ENCODE data around the gene STK38.

STK38 gene

DNA sequence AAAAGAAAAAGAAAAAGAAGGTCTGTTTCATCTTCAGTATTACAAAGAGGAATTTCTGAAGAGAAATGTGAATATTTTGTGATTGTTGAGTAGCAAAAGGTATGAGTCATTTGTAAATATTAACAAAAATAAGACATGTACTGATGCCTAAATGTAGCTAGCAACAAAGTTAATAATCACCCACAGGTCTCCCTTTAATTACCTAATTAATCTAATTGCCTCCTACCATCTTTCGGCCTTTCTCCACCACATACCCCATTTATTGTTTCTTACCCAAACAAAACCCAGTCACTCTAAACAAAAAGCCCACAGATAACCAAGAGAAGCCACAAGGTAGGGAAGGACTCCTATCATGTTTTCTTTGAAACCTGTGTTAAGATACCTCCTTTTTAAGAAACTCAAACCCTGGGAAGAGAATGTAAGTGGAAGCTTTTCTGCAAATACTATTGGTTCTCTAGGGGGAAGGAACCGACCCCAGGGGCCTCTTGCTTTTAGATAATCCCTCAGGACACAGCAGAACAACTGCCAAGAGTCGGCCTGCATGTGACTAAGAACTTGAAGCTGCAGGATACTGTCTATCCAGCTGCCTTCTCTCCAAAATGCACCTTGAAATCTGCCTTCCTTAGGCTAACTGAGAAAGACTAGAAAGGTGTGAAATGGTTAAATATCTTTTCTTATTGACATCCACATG, 16.1 kb upstream of the STK38 start:
- DNase-seq = no peak

DNA sequence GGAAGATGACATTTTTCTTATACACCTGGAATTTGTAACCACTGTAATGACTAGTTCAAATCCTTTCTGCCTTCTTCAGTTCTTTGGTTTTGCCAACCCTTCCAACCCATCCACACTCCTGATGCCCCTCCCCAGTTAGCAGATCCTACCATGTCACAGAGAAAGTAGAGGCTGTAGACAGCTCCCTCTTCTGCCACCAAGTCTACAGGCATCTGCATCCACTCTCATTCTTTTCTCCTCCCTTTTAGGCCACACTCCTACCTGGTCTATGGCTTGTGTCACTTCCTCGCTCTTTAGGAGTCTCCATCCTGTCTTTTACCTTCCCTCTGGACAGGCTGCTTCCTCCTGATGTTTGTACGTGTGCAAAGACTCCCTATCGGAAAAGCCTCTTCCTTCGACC, 13.5 kb upstream of the STK38 start:
- DNase-seq = no peak

DNA sequence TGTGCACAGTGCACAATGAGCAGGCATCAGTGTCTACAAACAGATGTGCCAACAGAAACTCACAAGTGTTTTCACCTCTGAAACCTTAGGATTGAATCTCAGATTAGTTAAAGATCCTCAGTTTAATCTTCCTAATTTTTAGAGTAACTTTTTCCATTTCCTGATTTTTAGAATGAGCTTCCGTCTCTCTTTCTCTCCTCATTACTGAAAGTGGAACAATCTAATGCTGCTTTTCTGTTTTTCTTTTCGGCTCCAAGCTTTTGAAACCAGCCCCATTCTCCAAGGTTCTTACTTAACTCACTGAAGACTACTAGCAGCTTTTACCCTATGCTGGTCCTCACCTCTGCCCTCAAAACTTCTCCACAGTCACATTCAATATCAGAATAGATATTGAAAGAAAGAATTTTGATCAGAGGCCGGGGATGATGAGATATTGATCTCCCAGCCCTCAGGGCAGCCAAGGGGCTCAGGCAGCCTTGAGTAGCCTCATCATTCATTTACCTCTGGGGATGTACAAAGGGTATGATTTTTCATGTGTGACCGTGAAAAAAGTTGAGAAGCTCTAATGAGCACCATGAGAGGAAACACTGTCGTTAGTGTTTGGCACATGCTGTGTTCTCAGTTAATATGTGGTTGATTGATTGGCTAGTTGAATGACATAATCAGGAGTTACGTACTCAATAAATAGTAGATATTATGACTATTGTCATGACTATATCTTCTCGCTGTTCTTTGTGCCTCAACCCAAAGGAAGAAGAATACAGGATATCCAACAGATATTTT, 11.9 kb upstream of the STK38 start:
- no peak for DNase-seq

DNA sequence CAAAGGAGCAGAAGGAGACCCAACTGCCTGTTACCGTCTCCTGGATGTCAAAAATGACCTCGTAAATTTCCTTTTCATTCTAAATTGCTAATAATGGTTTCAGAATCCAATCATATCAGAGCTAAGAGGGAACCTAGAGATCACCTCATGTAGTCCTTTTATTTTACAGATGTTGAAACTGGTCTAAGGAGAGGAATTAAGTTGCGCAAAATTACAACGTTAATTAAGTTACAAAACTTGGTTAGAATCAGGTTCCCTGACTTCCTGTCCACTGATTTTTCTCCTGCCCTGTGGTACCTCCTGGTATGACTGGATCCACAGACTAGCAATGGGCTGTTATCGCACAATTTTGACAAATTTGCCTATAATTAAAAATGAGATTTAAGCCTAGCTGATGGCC, 9.0 kb upstream of the STK38 start:
- no peak for DNase-seq

DNA sequence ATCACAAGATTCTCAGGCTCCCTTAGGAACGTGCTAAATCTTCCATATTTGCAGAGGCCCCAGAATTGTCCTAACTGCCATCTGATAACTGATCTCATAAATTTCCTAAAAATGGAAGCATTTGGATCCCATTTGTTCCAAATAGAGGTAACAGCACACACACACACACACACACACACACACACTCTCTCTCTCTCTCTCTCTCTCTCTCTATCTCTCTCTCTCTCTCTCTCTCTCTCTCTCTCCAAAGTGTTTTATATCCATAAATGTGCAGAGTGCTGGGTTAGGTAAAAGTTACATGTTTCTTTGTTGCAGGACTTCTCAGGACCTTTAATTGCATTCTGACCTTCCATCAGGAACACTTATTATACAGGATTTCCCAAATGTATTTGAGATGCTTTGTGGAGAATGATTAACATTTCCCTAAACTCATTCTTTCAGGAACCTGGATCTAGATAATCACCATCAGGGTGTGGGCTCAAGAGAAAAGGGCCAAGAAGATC, 8.5 kb upstream of the STK38 start:
- DNase-seq = no peak

DNA sequence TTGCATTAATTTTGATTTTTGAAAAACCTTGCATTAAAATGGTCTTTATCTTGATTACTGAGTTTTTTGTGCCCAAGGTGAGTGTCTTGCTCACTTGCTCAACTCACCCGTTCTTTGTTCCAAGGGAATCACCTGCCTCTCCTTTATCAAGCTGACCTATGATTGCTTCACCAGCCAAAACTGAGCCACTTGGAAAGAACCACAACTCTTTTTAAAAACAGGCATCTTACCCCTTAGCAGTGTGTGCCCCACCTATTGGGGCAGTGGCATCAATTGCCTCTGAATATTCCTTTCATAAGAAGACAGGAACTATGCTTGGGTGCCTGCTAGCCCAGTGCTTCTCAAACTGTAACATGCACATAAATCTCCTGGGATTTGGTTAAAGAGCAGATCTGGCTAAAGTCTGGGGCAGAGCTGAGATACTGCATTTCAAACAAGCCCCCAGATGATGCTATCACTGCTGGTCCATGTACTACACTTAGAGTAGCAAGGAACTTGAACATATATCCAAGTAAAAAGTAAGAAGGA, 3.3 kb upstream of the STK38 start:
- DNase-seq = no peak

DNA sequence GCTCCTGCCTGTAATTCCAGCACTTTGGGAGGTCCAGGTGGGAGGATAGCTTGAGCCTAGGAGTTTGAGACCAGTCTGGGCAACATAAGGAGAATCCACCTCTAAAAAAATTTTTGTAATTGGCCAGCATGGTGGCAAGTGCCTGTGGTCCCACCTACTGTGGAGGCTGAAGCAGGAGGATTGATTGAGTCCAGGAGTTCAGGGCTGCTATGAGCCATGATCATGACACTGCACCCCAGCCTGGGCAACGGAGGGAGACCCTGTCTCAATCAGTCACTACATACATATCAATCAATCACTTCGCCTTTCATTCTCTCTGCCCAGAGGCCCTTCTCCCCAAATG, 1.1 kb upstream of the STK38 start:
- DNase-seq = no peak

DNA sequence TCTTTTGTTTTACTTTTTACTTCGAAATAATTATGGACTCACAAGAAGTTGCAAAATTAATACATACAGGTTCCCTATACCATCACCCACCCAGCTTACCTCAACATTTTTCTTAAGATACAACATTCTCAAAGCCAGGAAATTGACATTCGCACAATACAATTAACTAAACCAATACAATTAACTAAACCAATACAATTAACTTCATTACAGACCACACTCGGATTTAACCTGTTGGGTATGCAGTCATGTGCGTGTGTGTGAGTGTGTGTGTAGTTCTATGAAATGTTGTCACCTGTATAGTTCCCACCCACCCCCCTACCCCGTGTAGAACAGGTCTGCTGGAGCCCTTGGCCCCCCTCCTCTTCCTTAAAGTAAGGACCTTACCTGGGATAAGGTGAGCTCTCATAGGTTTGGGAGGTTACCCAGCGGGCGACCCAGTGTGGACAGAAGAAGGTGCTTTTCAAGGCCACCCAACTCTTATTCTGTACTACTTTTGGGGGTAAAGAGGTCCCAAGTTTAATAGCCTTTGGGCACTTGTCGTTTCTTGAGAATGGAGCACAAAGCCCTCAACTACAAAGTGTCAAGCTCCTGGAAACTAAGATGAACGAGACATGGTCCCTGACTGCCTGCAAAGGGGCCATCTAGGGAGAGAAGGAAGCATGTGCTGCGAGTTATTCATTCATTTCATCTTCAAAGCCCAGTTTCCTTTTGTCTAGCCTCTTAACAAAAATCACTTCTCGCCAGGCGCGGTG, 544 bp upstream of the STK38 start:
- DNase-seq = no peak

DNA sequence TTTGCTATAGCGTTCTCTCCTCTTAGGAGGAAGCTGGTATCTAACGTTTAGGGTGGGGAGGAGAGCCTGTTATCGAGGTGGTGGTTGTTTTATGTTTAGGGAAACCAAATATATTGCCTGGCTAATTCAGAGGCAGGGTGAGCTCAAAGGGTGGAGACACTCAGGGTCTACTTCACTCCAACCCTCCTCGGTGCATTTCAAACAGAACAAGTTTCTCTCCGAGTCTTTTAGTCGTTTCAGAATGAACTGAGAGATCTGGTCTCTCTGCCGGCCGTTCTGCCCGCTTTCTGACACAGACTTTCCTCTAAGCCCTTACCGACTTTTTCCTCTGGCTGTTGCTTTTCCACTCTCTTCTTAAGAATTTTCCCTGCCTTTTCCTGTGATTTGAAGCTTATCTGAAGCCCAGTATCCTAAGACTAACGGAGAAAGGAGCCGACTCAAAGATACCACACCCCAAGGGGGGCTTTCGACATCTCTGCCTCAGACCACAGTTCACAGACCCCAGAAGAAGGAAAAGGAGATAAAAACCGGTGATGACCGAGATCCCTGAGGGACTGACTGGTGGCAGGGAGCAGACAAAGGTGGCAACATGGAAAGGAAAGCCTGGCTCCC, 865 bp downstream of the STK38 start:
- DNase-seq = no peak

DNA sequence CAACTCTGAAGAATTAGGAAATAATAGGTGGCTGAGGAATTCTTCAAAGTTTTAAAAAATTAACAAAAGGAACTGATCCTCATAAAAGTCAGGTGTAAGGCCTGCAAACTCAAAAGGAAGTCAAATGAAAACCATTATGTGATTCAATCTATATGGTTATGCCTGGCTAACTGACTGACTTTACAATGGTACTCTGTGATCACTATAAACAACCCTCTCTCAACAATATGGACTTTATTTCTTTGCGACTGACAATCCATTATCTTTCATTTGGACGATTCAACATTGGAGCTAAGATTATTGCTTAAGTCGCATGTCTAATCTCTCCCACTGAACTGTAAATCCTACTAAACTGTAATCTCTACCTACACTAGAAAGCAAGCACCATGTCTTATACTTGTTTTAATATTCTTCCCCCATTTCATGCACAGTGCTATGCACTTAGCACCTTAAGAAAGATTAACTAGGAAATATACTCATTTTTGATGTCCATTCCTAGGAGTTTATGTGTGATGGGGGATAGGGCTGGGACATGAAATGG, 1.4 kb downstream of the STK38 start:
- DNase-seq = no peak

DNA sequence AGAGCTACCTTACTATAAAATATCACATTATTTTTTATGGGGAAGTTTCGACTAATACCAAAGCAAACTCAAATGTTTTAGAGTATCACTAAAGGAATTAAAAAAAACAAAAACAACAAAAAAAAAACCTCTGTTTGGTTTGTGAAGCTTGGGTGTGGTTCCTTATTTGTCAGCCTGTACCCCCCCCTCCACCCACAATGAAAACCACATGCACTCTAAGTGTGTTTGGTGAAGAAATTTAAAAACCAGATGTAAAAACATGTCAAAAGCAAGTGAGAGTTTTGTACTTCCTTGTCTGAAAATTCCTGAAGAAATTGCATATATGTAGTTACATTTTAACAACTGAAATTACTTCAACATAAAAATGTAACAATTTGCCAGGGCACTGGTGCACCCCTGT, 3.1 kb downstream of the STK38 start:
- DNase-seq = peak; percentile 6

DNA sequence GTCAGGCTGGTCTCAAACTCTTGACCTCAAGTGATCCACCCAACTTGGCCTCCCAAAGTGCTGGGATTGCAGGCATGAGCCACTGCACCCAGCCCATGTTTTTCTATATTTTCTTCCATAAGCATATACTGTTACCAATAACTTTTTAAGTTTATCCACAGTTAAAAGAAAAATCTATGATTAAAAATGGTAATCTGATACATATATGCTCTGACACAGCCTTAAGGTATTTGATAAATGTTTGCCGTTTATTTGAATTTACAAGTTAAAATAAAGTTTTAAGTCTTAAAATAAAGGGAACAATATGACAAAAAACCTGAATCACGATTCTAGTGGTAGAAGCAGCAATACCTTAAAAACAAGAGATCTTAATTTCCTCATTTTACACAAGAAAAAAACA, 5.2 kb downstream of the STK38 start:
- DNase-seq = no peak

DNA sequence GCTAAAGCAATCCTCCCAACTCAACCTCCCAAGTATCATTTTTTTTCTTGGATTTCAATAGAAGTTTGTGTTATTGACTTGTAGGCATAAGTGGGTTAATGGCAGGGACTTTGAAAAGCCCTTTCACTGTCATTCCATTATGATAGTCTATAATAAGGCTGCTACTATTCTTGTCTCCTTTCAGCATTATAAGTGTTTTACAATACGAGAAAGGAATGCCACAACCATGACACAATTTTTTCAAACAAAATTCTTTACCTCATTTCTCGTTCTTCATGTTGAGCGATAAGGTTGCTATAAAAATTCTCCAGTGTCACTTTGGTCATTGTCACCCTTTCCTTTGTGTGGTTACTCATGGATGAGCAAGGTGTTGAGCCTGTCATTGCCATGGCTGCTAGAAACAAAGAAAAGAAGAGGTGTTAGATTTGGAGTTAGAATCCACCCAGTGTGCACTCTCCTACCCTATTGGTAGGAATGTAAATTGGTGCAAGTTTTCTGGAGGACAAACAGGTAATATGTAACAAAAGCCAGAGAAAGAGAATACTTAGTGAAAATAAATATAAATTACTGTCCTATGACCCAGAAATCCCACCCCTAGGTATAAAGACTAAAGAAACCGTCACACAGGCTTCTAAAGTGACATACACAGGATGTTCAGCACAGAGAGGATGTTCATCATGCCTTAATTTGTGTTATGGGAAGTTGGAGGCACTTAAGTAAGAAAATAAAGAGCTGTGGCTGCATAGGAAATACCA, 7.3 kb downstream of the STK38 start:
- no peak for DNase-seq

DNA sequence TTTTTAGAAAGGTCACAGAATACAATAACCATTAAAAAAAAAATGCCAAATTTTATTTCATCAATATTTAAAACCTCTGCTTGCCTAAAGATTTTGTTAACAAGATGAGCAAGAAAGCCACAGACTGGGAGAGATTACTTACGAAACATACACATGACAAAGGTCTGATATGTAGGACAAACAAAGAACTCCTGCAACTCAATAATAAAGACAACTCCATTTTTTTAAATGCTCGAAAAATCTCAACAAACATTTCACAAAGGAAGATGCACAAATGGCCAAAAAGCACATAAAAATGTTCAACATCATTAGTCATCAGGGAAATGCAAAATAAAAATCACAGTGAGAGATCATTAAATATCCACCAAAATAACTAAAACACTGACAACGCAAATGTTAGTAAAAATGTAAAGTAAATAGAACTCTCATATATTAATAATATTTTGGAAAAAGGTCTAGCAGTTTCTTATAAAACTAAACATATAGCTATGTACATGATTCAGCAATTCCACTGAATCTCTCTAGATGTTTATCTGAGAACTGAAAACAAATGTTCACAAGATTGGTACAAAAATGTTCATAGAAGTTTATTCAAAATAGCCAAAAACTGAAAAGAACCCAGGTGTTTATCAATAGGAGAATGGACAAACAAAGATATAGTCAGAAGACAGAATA, 10.3 kb downstream of the STK38 start:
- no peak for DNase-seq

DNA sequence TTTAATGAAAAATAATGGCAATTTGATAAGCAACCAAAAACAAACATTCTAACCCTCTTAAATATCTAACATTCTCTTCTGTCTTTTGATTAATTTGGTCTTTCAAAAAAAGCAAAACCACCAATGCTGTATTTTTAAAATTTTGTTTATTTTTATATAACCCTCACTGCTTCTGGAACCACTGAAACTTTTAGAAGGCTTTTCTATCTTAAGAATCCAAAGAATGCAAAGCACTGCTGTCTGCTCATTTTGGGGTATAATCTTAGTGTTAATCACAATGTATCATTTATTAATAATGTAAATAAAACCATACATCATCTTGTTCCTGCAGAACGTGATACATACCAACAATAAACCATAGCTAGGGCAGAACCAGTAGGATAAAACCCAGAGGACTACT, 14.0 kb downstream of the STK38 start:
- DNase-seq = no peak

DNA sequence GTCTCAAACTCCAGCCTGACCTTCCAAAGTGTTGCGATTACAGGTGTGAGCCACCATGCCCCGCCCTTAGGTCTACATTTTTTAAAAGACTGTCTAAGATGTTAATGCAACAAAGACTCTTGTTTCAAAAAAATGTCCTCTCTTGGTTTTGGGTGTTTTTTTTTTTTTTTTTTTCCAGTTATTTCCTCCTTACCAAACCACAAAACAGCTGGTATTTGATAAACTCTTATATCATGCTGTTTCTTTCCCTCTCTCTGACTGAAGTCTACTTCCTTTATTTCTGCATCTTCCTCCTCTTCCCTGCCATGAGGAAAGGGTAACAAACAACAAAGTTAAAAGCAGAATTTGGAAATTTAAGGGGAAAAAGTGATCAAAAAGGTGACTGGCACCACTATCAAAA, 21.2 kb downstream of the STK38 start:
- no peak for DNase-seq

DNA sequence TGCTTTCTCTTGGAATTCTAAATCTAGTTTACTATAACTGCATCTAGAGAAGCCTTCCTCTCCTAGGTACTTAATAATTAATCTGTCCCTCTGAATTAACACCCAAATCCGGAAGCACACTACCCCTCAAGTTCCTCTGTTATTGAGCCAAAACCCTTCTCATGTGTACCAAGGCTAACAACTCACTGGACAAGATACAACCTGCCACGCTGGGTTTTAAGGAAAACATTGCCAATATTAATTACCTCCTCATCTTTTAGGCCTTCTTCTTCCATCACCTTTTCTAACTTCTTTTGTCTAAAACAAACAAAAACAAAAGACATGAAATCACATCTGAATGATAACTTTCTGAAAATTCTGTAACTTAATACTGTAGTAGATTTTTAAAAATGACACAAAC, 21.9 kb downstream of the STK38 start:
- no peak for DNase-seq

DNA sequence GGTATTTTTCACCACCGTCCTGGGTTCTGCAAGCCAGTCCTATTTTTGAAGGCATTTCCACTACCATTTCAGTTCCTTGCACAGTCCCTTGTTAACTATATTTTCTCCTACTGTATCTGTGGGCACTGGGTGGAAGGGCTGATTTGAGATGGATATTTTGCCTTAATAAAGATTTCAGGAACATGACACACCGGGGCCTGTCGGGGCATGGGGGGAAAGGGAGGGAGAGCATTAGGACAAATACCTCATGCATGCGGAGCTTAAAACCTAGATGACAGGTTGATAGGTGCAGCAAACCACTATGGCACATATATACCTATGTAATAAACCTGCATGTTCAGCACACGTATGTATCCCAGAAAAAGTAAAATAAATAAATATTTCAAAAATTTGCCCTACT, 22.4 kb downstream of the STK38 start:
- DNase-seq = no peak

DNA sequence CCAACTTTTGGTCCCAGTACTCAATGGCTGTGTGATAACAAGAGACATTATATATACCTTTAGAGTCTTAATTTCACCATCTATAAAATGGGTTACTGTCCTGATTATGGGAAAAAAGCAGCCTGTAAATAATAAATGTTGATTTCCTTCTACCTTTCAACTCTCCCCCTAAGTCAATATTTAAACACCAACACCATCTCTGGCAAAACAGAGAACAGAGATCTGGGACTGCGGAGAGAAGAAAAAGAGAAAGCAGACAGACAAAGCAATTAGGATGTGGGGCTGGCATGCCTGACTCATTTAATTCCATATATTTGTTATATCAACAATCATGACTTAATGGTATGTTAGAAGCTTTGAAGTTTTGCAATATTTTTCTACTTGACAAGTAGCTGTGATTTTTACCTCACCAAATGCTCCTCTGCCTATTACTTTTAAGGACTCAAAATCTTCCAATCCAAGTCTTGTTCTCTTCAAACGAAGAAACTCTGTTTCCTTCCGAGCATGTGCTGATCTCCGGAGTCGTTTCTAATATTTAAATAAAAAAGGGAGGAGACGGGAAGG, 23.3 kb downstream of the STK38 start:
- DNase-seq = no peak

DNA sequence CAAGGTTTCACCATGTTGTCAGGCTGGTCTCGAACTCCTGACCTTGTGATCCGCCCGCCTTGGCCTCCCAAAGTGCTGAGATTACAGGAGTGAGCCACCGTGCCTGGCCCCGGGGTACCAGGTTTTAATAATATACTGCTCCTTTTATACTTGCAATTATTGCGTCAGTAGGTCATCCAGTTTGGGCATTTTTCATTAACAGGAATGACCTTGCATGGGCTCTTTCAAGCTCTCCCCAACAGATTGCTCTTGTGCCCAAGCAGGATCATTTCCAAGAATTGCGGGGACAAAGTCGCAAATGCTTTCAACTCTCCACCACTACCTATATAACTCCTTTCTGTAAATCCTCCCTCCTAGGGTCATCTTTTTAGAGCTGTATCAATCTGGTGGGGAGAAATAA, 23.8 kb downstream of the STK38 start:
- no peak for DNase-seq

DNA sequence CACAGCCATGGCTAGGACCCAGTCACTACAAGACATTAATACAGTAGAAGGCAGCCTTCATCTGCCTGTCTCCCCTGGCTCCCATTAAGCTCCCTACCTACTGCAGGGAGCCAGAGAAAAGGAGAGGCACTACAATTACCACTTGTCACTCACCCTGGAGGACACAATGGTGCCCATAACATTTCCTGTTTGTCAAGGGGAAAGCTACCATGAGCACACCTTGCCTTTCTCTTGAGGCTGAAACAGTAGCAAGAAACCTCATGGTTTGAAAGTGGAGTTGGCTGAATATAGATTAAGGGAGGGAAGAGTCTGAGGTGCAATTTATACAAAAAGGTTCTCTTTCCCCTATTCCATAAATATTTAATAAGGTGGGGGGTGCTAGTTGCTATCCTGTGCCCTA, 27.9 kb downstream of the STK38 start:
- no peak for DNase-seq

All from stimulated activated CD4-positive, alpha-beta T cell treated with anti-CD3 and anti-CD28 coated beads, Interleukin-12 subunit alpha, Interleukin-12 subunit beta, amount 100 ng/mL, for 4 hours (primary cell).